CD14-positive monocyte (primary cell): ENCODE results near the gene ARHGEF25. TPM values are rescaled to one million over a fixed set of nuclear protein-coding genes. Genes with fewer than 3 reads are reported as not detected.

Experiments
- DNase-seq, 3 donors: peaks; one replicate each; pipeline ENCODE4 v3.0.0-alpha.2; 2011 to 2022
- H2AFZ ChIP-seq: 2 replicates; pipeline ENCODE4 v1.6.0; 2012; ENCODE audit warnings: mild to moderate bottlenecking, low read depth, low read length, inconsistent platforms; ENCODE audit not compliant: insufficient read depth, poor library complexity, severe bottlenecking
- H3K27ac ChIP-seq, 2 donors: 1 replicate in 1 of 2; 2 replicates in 1 of 2; pipeline ENCODE4 v1.5.1; 2012 to 2013; ENCODE audit warnings: low read length in 2 of 2, control low read depth in 1 of 2, inconsistent platforms in 1 of 2, low read depth in 1 of 2, mild to moderate bottlenecking in 1 of 2
- H3K27me3 ChIP-seq, 2 donors: one replicate each; pipeline versions ENCODE4 v1.6.0 to v1.6.1; 2011 to 2013; ENCODE audit warnings: low read length in 2 of 2; ENCODE audit not compliant: control insufficient read depth in 2 of 2, insufficient read depth in 2 of 2
- H3K36me3 ChIP-seq, 2 donors: replicated peaks in 1 of 2; 1 replicate in 1 of 2; 2 replicates in 1 of 2; pipeline versions ENCODE4 v1.5.1 to v1.6.1; 2012 to 2013; ENCODE audit warnings: low read length in 2 of 2, control low read depth in 1 of 2, inconsistent platforms in 1 of 2, mild to moderate bottlenecking in 1 of 2; ENCODE audit not compliant: insufficient read depth in 2 of 2, control insufficient read depth in 1 of 2
- H3K4me1 ChIP-seq, 2 donors: 1 replicate in 1 of 2; 2 replicates in 1 of 2; pipeline versions ENCODE4 v1.5.1 to v1.6.1; 2012 to 2013; ENCODE audit warnings: low read length in 2 of 2, control low read depth in 1 of 2, inconsistent platforms in 1 of 2, mild to moderate bottlenecking in 1 of 2, moderate library complexity in 1 of 2; ENCODE audit not compliant: insufficient read depth in 2 of 2, control insufficient read depth in 1 of 2
- H3K4me2 ChIP-seq: replicated peaks from 2 replicates; pipeline ENCODE3; 2012; ENCODE audit warnings: low read length, moderate library complexity, mild to moderate bottlenecking; ENCODE audit not compliant: poor library complexity, severe bottlenecking; ENCODE audit errors: extremely low read depth
- H3K4me3 ChIP-seq, 3 experiments: fragments of 200-600 bp in 1 of 3; sonication (generic) in 1 of 3; replicated peaks in 1 of 3; 1 replicate in 2 of 3; 2 replicates in 1 of 3; pipeline ENCODE4 v1.5.1; 2011 to 2013; ENCODE audit warnings: low read length in 3 of 3, mild to moderate bottlenecking in 3 of 3, control low read depth in 2 of 3, low read depth in 2 of 3, inconsistent platforms in 1 of 3, moderate library complexity in 1 of 3
- H3K79me2 ChIP-seq: 2 replicates; pipeline ENCODE4 v1.6.0; 2012; ENCODE audit warnings: mild to moderate bottlenecking, control low read depth, inconsistent platforms, low read length, moderate library complexity; ENCODE audit not compliant: insufficient read depth
- H3K9ac ChIP-seq: 2 replicates; pipeline ENCODE4 v1.6.0; 2017; ENCODE audit warnings: low read length, mild to moderate bottlenecking; ENCODE audit not compliant: insufficient read depth, poor library complexity, severe bottlenecking
- H3K9me3 ChIP-seq, 2 donors: replicated peaks in 1 of 2; 1 replicate in 1 of 2; 2 replicates in 1 of 2; pipeline versions ENCODE4 v1.5.1 to v1.6.1; 2012 to 2013; ENCODE audit warnings: low read length in 2 of 2, control low read depth in 1 of 2; ENCODE audit not compliant: control insufficient read depth in 1 of 2, insufficient read depth in 1 of 2
- H4K20me1 ChIP-seq: 2 replicates; pipeline ENCODE4 v1.6.0; 2012; ENCODE audit warnings: mild to moderate bottlenecking, low read length, control low read depth, moderate library complexity; ENCODE audit not compliant: insufficient read depth
- H3K27ac Mint-ChIP-seq, 7 donors: one replicate each; pipeline ENCODE4 v1.8.0; 2020; ENCODE audit warnings: mild to moderate bottlenecking in 7 of 7, mixed read lengths in 7 of 7, moderate library complexity in 6 of 7, inconsistent platforms in 2 of 7
- H3K27me3 Mint-ChIP-seq, 3 donors: one replicate each; pipeline ENCODE4 v1.8.0; 2021 to 2022; ENCODE audit warnings: low read depth in 3 of 3, mild to moderate bottlenecking in 3 of 3, mixed read lengths in 3 of 3, moderate library complexity in 3 of 3, inconsistent platforms in 1 of 3
- H3K36me3 Mint-ChIP-seq, 2 donors: one replicate each; pipeline ENCODE4 v1.8.0; 2020; ENCODE audit warnings: mixed read lengths in 2 of 2, inconsistent platforms in 1 of 2, mild to moderate bottlenecking in 1 of 2
- H3K4me1 Mint-ChIP-seq: one replicate; pipeline ENCODE4 v1.8.0; 2020; ENCODE audit warnings: mild to moderate bottlenecking, mixed read lengths
- H3K4me3 Mint-ChIP-seq, 2 donors: one replicate each; pipeline ENCODE4 v1.8.0; 2020; ENCODE audit warnings: mild to moderate bottlenecking in 2 of 2, mixed read lengths in 2 of 2, moderate library complexity in 1 of 2
- H3K9me3 Mint-ChIP-seq, 7 donors: one replicate each; pipeline ENCODE4 v1.8.0; 2020 to 2022; ENCODE audit warnings: mixed read lengths in 7 of 7, mild to moderate bottlenecking in 6 of 7, moderate library complexity in 6 of 7, inconsistent platforms in 2 of 7
- CTCF ChIP-seq: fragments of 200-600 bp; IDR thresholded peaks from one replicate; pipeline ENCODE4 v1.8.0; 2022; ENCODE audit warnings: antibody characterized with exemption, mild to moderate bottlenecking
- WGBS: methylation state at CpG from one replicate; pipeline ENCODE4 v1.1.5; 2013; ENCODE audit warnings: missing lambda C conversion rate; ENCODE audit not compliant: insufficient coverage; 5-methylcytosine and 5-hydroxymethylcytosine counted together
- intact Hi-C, 2 donors: fragments of 100-400 bp; cut with micrococcal nuclease; formaldehyde crosslinking; loops; one replicate each; pipeline versions ENCODE4 v1.15.0 to v1.15.1; 2023
- polyA plus RNA-seq, 3 donors: library from polyadenylated mRNA; depleted of rRNA in 1 of 3; unstranded in 2 of 3; stranded (reverse) in 1 of 3; fragments of 300-500 nt in 2 of 3; fragments of >200 nt in 1 of 3; fragmentation: Illumina TruSeq in 2 of 3; gene quantifications; 1 replicate in 2 of 3; 2 replicates in 1 of 3; pipeline ENCODE4 v1.2.3, GENCODE V29; 2012 to 2021

Gene ARHGEF25
- polyA plus RNA-seq, 3 donors, result not detected

- Mint-ChIP-seq H3K36me3 (peaks cover 0 to 4% of the 10 kb centered on the region in 2 donors), H3K4me3 (peak overlapping the region; percentile 12 to 82), H3K27me3 (peaks cover 89 to 99% (median 94%) of the 10 kb centered on the region in 3 donors), H3K4me1 (peaks cover 12% of the 10 kb centered on the region), H3K9me3 (peaks cover 0 to 7% (median 2%) of the 10 kb centered on the region in 7 donors), H3K27ac (no peak overlapping the region)
- H3K27ac ChIP-seq, result no peak overlapping the region
- no peak for TF ChIP-seq CTCF
- H2AFZ ChIP-seq, result peak overlapping the region; percentile 35
- H3K79me2 ChIP-seq, result no peaks in the 10 kb centered on the region
- 1% methylated on average over 63 of the region's 67 CpGs for WGBS
- H3K36me3 ChIP-seq, result no peaks in the 10 kb centered on the region
- H4K20me1 ChIP-seq, result no peaks in the 10 kb centered on the region
- peaks cover 60 to 100% of the 10 kb centered on the region in 2 donors for H3K27me3 ChIP-seq
- intact Hi-C loops, result loop anchor here in 1 of 2 donors (10.0 kb wide), 1 partner anchor 153 kb away; the partner anchor contains the start of gene ARHGAP9
- no peak overlapping the region for H3K9ac ChIP-seq
- no peak for DNase-seq
- peak overlapping the region; percentile 36 for H3K4me2 ChIP-seq
- peaks cover 0 to 32% of the 10 kb centered on the region in 2 donors for H3K9me3 ChIP-seq
- H3K4me1 ChIP-seq, result peaks cover 14 to 19% of the 10 kb centered on the region in 2 donors
- no peak overlapping the region for H3K4me3 ChIP-seq
Measured at GRCh38 chr12:57627501-57628279, 16.5 kb downstream of the ARHGEF25 start.

GRCh38 chr12:57628280-57629191 lies 17.3 kb downstream of the ARHGEF25 start:
- peaks cover 17% of the 10 kb centered on the region for H3K4me1 Mint-ChIP-seq
- 43% methylated on average over 22 of the region's 29 CpGs for WGBS
- no peak for TF ChIP-seq CTCF
- intact Hi-C loops, result loop anchor here in 1 of 2 donors (10.0 kb wide), 1 partner anchor 154 kb away; the partner anchor contains the start of gene ARHGAP9
- H3K27me3 ChIP-seq, result peaks cover 59 to 98% of the 10 kb centered on the region in 2 donors
- H3K36me3 Mint-ChIP-seq, result peaks cover 0 to 4% of the 10 kb centered on the region in 2 donors
- H3K4me3 Mint-ChIP-seq, result peak overlapping the region in 1 of 2 donors; percentile 82
- no peaks in the 10 kb centered on the region for H3K79me2 ChIP-seq
- peaks cover 16 to 28% of the 10 kb centered on the region in 2 donors for H3K4me1 ChIP-seq
- no peak overlapping the region for H2AFZ ChIP-seq
- H3K27ac Mint-ChIP-seq, result no peak overlapping the region
- no peak for DNase-seq
- H3K9me3 ChIP-seq, result peaks cover 0 to 30% of the 10 kb centered on the region in 2 donors
- H3K4me3 ChIP-seq, result no peak overlapping the region
- no peak overlapping the region for H3K9ac ChIP-seq
- H3K36me3 ChIP-seq, result no peaks in the 10 kb centered on the region
- no peak overlapping the region for H3K27ac ChIP-seq
- peaks cover 0 to 7% (median 2%) of the 10 kb centered on the region in 7 donors for H3K9me3 Mint-ChIP-seq
- H4K20me1 ChIP-seq, result no peaks in the 10 kb centered on the region
- peak overlapping the region; percentile 36 for H3K4me2 ChIP-seq
- peaks cover 86 to 100% (median 92%) of the 10 kb centered on the region in 3 donors for H3K27me3 Mint-ChIP-seq
